ENCODE measurements around the gene PZP.
"Not testable (repeated sequence)": the region's sequence is repeated elsewhere in the genome, so short reads cannot be mapped to it uniquely, and the experiment has no call there.

PZP gene

GRCh38 chr12:9180810-9181209 lies 27.4 kb downstream of the PZP start:
- DNase-seq (ENCODE audit: low spot score) = no peak

- DNase-seq (ENCODE audit: low spot score) = no peak
Observed at GRCh38 chr12:9179781-9180180, 28.4 kb downstream of the PZP start.

GRCh38 chr12:9169979-9170634 lies 38.1 kb downstream of the PZP start:
- no peak for DNase-seq (ENCODE audit: low spot score)

GRCh38 chr12:9167345-9167744 lies 40.9 kb downstream of the PZP start:
- DNase-seq (ENCODE audit: low spot score) = not testable (repeated sequence)

- no peak for DNase-seq (ENCODE audit: low spot score)
Observed at GRCh38 chr12:9163392-9163791, 44.8 kb downstream of the PZP start.

- no peak for DNase-seq (ENCODE audit: low spot score)
Observed at GRCh38 chr12:9156119-9156518, 52.1 kb downstream of the PZP start.

- no peak for DNase-seq (ENCODE audit: low spot score)
Observed at GRCh38 chr12:9149372-9149771, 58.8 kb downstream of the PZP start.

GRCh38 chr12:9148926-9149325 lies 59.3 kb downstream of the PZP start:
- DNase-seq (ENCODE audit: low spot score) = no peak

GRCh38 chr12:9147461-9147860 lies 60.7 kb downstream of the PZP start:
- DNase-seq (ENCODE audit: low spot score) = no peak

- DNase-seq (ENCODE audit: low spot score) = no peak
Observed at GRCh38 chr12:9144730-9145106, 63.5 kb downstream of the PZP start.

GRCh38 chr12:9143929-9144729 lies 64.1 kb downstream of the PZP start:
- DNase-seq (ENCODE audit: low spot score) = no peak

- DNase-seq (ENCODE audit: low spot score) = no peak
Observed at GRCh38 chr12:9143137-9143536, 65.1 kb downstream of the PZP start.

GRCh38 chr12:9139588-9140290 lies 68.5 kb downstream of the PZP start:
- not testable (repeated sequence) for DNase-seq (ENCODE audit: low spot score)

- no peak for DNase-seq (ENCODE audit: low spot score)
Observed at GRCh38 chr12:9135903-9136310, 72.3 kb downstream of the PZP start.

- no peak for DNase-seq (ENCODE audit: low spot score)
Observed at GRCh38 chr12:9134981-9135628, 73.1 kb downstream of the PZP start.

GRCh38 chr12:9133216-9133916 lies 74.8 kb downstream of the PZP start:
- DNase-seq (ENCODE audit: low spot score) = no peak

GRCh38 chr12:9132008-9132535 lies 76.1 kb downstream of the PZP start:
- DNase-seq (ENCODE audit: low spot score) = no peak

GRCh38 chr12:9130244-9130643 lies 78.0 kb downstream of the PZP start:
- DNase-seq (ENCODE audit: low spot score) = no peak

GRCh38 chr12:9127936-9128663 lies 80.1 kb downstream of the PZP start:
- no peak for DNase-seq (ENCODE audit: low spot score)

- no peak for DNase-seq (ENCODE audit: low spot score)
Observed at GRCh38 chr12:9127484-9127883, 80.7 kb downstream of the PZP start.

Data from cerebellar cortex (tissue), 1 donor.